GM21825 (cell line): Measurements from ENCODE around the gene PRMT1.
"Not testable (repeated sequence)": the region's sequence is repeated elsewhere in the genome, so short reads cannot be mapped to it uniquely, and the experiment has no call there.

Source experiments
- ATAC-seq: cut with Tn5 transposase; IDR thresholded peaks from one replicate; pipeline ENCODE4 v1.9.1; 2021; ENCODE audit warnings: mild to moderate bottlenecking, moderate library complexity; ENCODE audit not compliant: unreplicated experiment

PRMT1 gene

GRCh38 chr19:49718511-49718910 lies 41.4 kb downstream of the PRMT1 start:
- ATAC-seq, result no peak

- ATAC-seq, result no peak
Measured at GRCh38 chr19:49718991-49719390, 41.9 kb downstream of the PRMT1 start.

- not testable (repeated sequence) for ATAC-seq
Measured at GRCh38 chr19:49719420-49719819, 42.3 kb downstream of the PRMT1 start.

- ATAC-seq, result no peak
Measured at GRCh38 chr19:49727217-49728030, 50.4 kb downstream of the PRMT1 start.

GRCh38 chr19:49730166-49730565 lies 53.1 kb downstream of the PRMT1 start:
- no peak for ATAC-seq
